K562 (cell line): ENCODE data around the gene UNC93B1. TPM values are rescaled to one million over a fixed set of nuclear protein-coding genes. Genes with fewer than 3 reads are reported as not detected.

ENCODE experiments used
- CCNT2 ChIP-seq: IDR thresholded peaks from 2 replicates; pipeline ENCODE4 v1.6.1; 2011; ENCODE audit warnings: borderline replicate concordance, low read depth, mild to moderate bottlenecking, moderate library complexity, mixed read lengths, low read length; ENCODE audit not compliant: insufficient read length; ENCODE audit errors: extremely low read depth
- ELF2 ChIP-seq: fragments of 250-450 bp; sonication (Bioruptor Pico); IDR thresholded peaks from 2 replicates; pipeline ENCODE4 v1.5.0; 2021; ENCODE audit warnings: mild to moderate bottlenecking
- JUN ChIP-seq, 2 experiments: sonication (generic) in 1 of 2; formaldehyde crosslinking in 1 of 2; IDR thresholded peaks; 2 replicates each; pipeline versions ENCODE4 v1.6.1 to v1.8.0; 2012 to 2022; ENCODE audit warnings: borderline replicate concordance in 2 of 2, mild to moderate bottlenecking in 2 of 2, improper control_type of control experiment in 1 of 2, low read depth in 1 of 2, low read length in 1 of 2, missing genetic modification reagents in 1 of 2
- MAFF ChIP-seq: IDR thresholded peaks from 2 replicates; pipeline ENCODE4 v1.6.1; 2012; ENCODE audit warnings: low read length, improper control_type of control experiment
- MEF2D ChIP-seq: conservative IDR thresholded peaks from 2 replicates; pipeline ENCODE4 v1.6.1; 2016; ENCODE audit warnings: low read depth, missing genetic modification characterization, missing compliant biosample characterization
- MTA3 ChIP-seq: fragments of 450-650 bp; formaldehyde crosslinking; IDR thresholded peaks from 2 replicates; pipeline ENCODE4 v1.6.1; 2017; ENCODE audit warnings: mild to moderate bottlenecking, borderline replicate concordance
- NBN ChIP-seq: fragments of 450-650 bp; IDR thresholded peaks from 2 replicates; pipeline ENCODE4 v1.6.1; 2016; ENCODE audit warnings: low read depth, mild to moderate bottlenecking
- NCOA4 ChIP-seq: fragments of 450-650 bp; IDR thresholded peaks from 2 replicates; pipeline ENCODE4 v1.6.1; 2018; ENCODE audit warnings: mild to moderate bottlenecking; ENCODE audit not compliant: partially characterized antibody
- RBBP5 ChIP-seq: fragments of 200-600 bp; sonication (generic); IDR thresholded peaks from 2 replicates; pipeline ENCODE4 v1.6.1; 2012; ENCODE audit warnings: borderline replicate concordance, mild to moderate bottlenecking, low read length, control low read depth, inconsistent platforms; ENCODE audit not compliant: insufficient read depth, poor library complexity, severe bottlenecking
- SNRNP70 ChIP-seq: fragments of 200-400 bp; formaldehyde crosslinking; optimal IDR thresholded peaks from 2 replicates; pipeline ENCODE3; 2017; ENCODE audit warnings: low read depth, low read length
- ZNF263 ChIP-seq: sonication (generic); formaldehyde crosslinking; IDR thresholded peaks from 2 replicates; pipeline ENCODE4 v1.8.0; 2022; ENCODE audit warnings: mild to moderate bottlenecking, missing genetic modification reagents, borderline replicate concordance
- ZNF695 ChIP-seq: fragments of 450-650 bp; formaldehyde crosslinking; IDR thresholded peaks from 2 replicates; pipeline ENCODE4 v1.4.0; 2020; ENCODE audit warnings: mild to moderate bottlenecking, moderate library complexity
- polyA plus RNA-seq, 8 experiments: library from polyadenylated mRNA; depleted of rRNA in 4 of 8; stranded (reverse) in 5 of 8; unstranded in 3 of 8; fragments of >200 nt; fragmentation: Nextera tagmentation in 2 of 8; fragmentation: Illumina TruSeq in 1 of 8; extraction: Ambion mirVana in 2 of 8; extraction: Trizol in 1 of 8; gene quantifications; 2 replicates each; pipeline versions ENCODE4 v1.2.1 to v1.2.3, GENCODE V29; 2011 to 2014; ENCODE audit warnings: inconsistent platforms in 1 of 8, missing spikeins in 1 of 8
- total RNA-seq, 7 experiments: library from RNA; depleted of rRNA in 6 of 7; stranded (reverse); fragments of >200 nt in 6 of 7; fragmentation: Illumina TruSeq in 2 of 7; extraction: Trizol in 2 of 7; gene quantifications; 2 replicates each; pipeline versions ENCODE4 v1.2.1 to v1.2.3, GENCODE V29; 2011 to 2021; ENCODE audit warnings: low replicate concordance in 1 of 7
- TF ChIP-seq, protein P1 (sequence below): sonication (generic); formaldehyde crosslinking; IDR thresholded peaks from 2 replicates; pipeline ENCODE4 v1.8.1; 2022; ENCODE audit warnings: missing genetic modification reagents
- TF ChIP-seq, protein P2 (sequence below): fragments of 250-450 bp; sonication (Bioruptor Pico); IDR thresholded peaks from 2 replicates; pipeline ENCODE4 v1.9.0; 2021; ENCODE audit warnings: mild to moderate bottlenecking, inconsistent platforms
- TF ChIP-seq, protein P3 (sequence below): fragments of 250-450 bp; sonication (Bioruptor Pico); IDR thresholded peaks from 2 replicates; pipeline ENCODE4 v1.4.0; 2020
- TF ChIP-seq, protein P4 (sequence below): sonication (generic); formaldehyde crosslinking; IDR thresholded peaks from 2 replicates; pipeline ENCODE4 v1.9.0; 2022; ENCODE audit warnings: mild to moderate bottlenecking, missing genetic modification reagents
- TF ChIP-seq, protein P5 (sequence below), 2 experiments: fragments of 450-650 bp in 1 of 2; sonication (generic) in 1 of 2; formaldehyde crosslinking in 1 of 2; IDR thresholded peaks in 1 of 2; conservative IDR thresholded peaks in 1 of 2; 2 replicates each; pipeline versions ENCODE4 v1.6.1 to v1.8.1; 2016 to 2023; ENCODE audit warnings: mild to moderate bottlenecking in 2 of 2, moderate library complexity in 2 of 2, inconsistent platforms in 1 of 2, missing genetic modification reagents in 1 of 2
- TF ChIP-seq, protein P6 (sequence below): fragments of 250-450 bp; sonication (Bioruptor Pico); IDR thresholded peaks from 2 replicates; pipeline ENCODE4 v1.8.0; 2021; ENCODE audit warnings: moderate library complexity, mild to moderate bottlenecking, inconsistent platforms

The UNC93B1 gene
- total and polyA plus RNA-seq, 9 of the 15 experiments (the other 6 are each of a cell fraction or from before 2014, with no cell fraction given): 0.10 to 13.6 (median 6.5) TPM

DNA sequence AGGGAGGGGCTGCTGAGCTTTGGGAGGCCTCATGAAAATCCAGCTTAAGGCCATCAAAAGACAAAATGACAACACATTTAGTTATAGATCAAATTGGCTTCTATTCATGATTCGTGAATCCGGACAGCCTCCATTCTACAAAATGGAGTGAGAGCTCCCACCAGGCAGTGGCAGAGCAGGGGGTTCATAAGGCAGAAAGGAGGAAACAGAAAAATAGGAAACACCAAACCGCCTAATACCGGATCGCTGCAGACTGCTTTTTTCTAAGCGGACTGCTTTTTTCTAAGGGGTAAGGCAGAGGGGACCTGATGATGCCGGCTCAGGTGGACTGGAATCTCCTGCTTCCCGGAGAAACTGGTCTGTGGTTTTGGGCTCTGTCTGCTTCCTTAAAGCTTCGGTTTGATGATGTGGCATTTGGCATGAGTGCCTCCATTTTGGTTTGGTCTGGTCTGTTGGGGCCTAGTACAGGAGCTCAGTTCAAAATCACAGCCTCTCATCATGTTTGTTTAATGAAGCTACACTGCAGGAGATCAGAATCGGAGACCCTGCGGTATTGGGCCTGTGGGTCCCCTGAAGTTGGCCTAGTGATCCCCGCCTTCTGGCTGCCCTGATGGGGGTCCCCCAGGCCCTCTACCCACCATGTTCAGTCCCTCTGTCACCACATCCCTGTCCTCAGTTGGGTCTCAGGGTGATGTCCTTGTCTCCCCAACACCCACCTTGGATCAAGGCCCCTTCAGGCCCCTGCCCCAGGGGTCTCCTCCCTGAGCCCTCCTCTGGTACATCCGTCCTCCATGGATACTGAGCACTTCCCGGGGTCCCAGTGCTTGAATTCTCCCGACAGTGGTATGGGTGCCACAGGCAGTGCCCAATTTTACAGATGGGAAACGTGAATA lies 7.4 kb upstream of the UNC93B1 start (continued):
- TF ChIP-seq MEF2D (tag): peak; percentile 84
- no peak for TF ChIP-seq NBN
- TF ChIP-seq CCNT2: no peak
- TF ChIP-seq MTA3: no peak
- TF ChIP-seq ZNF695: no peak
- TF ChIP-seq, protein P1, sequence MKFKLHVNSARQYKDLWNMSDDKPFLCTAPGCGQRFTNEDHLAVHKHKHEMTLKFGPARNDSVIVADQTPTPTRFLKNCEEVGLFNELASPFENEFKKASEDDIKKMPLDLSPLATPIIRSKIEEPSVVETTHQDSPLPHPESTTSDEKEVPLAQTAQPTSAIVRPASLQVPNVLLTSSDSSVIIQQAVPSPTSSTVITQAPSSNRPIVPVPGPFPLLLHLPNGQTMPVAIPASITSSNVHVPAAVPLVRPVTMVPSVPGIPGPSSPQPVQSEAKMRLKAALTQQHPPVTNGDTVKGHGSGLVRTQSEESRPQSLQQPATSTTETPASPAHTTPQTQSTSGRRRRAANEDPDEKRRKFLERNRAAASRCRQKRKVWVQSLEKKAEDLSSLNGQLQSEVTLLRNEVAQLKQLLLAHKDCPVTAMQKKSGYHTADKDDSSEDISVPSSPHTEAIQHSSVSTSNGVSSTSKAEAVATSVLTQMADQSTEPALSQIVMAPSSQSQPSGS (CRISPR knock-in tag): no peak
- TF ChIP-seq, protein P2, sequence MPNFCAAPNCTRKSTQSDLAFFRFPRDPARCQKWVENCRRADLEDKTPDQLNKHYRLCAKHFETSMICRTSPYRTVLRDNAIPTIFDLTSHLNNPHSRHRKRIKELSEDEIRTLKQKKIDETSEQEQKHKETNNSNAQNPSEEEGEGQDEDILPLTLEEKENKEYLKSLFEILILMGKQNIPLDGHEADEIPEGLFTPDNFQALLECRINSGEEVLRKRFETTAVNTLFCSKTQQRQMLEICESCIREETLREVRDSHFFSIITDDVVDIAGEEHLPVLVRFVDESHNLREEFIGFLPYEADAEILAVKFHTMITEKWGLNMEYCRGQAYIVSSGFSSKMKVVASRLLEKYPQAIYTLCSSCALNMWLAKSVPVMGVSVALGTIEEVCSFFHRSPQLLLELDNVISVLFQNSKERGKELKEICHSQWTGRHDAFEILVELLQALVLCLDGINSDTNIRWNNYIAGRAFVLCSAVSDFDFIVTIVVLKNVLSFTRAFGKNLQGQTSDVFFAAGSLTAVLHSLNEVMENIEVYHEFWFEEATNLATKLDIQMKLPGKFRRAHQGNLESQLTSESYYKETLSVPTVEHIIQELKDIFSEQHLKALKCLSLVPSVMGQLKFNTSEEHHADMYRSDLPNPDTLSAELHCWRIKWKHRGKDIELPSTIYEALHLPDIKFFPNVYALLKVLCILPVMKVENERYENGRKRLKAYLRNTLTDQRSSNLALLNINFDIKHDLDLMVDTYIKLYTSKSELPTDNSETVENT (CRISPR knock-in tag): no peak
- TF ChIP-seq JUN (IDR thresholded peaks at IDR 0.05; ENCODE audit: borderline replicate concordance, low read depth, low read length): no peak
- TF ChIP-seq JUN (CRISPR knock-in tag; IDR thresholded peaks at IDR 0.05; ENCODE audit: borderline replicate concordance): no peak
- TF ChIP-seq, protein P3, sequence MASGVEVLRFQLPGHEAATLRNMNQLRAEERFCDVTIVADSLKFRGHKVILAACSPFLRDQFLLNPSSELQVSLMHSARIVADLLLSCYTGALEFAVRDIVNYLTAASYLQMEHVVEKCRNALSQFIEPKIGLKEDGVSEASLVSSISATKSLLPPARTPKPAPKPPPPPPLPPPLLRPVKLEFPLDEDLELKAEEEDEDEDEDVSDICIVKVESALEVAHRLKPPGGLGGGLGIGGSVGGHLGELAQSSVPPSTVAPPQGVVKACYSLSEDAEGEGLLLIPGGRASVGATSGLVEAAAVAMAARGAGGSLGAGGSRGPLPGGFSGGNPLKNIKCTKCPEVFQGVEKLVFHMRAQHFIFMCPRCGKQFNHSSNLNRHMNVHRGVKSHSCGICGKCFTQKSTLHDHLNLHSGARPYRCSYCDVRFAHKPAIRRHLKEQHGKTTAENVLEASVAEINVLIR (CRISPR knock-in tag): 0 out of 2 replicates have a peak, but pooled peaks have one; percentile 50
- TF ChIP-seq, protein P4, sequence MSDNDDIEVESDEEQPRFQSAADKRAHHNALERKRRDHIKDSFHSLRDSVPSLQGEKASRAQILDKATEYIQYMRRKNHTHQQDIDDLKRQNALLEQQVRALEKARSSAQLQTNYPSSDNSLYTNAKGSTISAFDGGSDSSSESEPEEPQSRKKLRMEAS (CRISPR knock-in tag): no peak
- no peak for TF ChIP-seq ELF2
- no peak for TF ChIP-seq ZNF263 (CRISPR knock-in tag)
- TF ChIP-seq, protein P5, sequence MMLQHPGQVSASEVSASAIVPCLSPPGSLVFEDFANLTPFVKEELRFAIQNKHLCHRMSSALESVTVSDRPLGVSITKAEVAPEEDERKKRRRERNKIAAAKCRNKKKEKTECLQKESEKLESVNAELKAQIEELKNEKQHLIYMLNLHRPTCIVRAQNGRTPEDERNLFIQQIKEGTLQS (IDR thresholded peaks at IDR 0.05): no peak
- TF ChIP-seq, protein P5 (CRISPR knock-in tag; conservative IDR thresholded peaks at IDR 0.05): no peak
- no peak for TF ChIP-seq SNRNP70
- TF ChIP-seq RBBP5: no peak
- TF ChIP-seq, protein P6, sequence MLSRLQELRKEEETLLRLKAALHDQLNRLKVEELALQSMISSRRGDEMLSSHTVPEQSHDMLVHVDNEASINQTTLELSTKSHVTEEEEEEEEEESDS (CRISPR knock-in tag): no peak
- TF ChIP-seq MAFF: no peak
- TF ChIP-seq NCOA4: no peak
